Vagina (tissue), 2 donors: ENCODE measurements around the gene BCKDK.

Experiments used
- POLR2A ChIP-seq, 2 donors: fragments of 450-650 bp; IDR thresholded peaks; one replicate each; pipeline ENCODE4 v1.6.1; 2017; ENCODE audit warnings: antibody characterized with exemption in 2 of 2, mild to moderate bottlenecking in 2 of 2, moderate library complexity in 2 of 2
- POLR2AphosphoS5 ChIP-seq, 2 donors: sonication (generic); formaldehyde crosslinking; IDR thresholded peaks; one replicate each; pipeline ENCODE4 v1.9.0; 2017; ENCODE audit warnings: antibody characterized with exemption in 2 of 2, mild to moderate bottlenecking in 2 of 2, low read depth in 1 of 2; ENCODE audit not compliant: insufficient read depth in 1 of 2
- TF ChIP-seq, protein P1 (sequence below), 3 experiments: fragments of 450-650 bp in 2 of 3; fragments of 200-600 bp in 1 of 3; sonication (generic) in 1 of 3; IDR thresholded peaks; one replicate each; pipeline ENCODE4 v1.5.1; 2017 to 2019; ENCODE audit warnings: antibody characterized with exemption in 3 of 3, mild to moderate bottlenecking in 2 of 3, moderate library complexity in 2 of 3

DNA sequence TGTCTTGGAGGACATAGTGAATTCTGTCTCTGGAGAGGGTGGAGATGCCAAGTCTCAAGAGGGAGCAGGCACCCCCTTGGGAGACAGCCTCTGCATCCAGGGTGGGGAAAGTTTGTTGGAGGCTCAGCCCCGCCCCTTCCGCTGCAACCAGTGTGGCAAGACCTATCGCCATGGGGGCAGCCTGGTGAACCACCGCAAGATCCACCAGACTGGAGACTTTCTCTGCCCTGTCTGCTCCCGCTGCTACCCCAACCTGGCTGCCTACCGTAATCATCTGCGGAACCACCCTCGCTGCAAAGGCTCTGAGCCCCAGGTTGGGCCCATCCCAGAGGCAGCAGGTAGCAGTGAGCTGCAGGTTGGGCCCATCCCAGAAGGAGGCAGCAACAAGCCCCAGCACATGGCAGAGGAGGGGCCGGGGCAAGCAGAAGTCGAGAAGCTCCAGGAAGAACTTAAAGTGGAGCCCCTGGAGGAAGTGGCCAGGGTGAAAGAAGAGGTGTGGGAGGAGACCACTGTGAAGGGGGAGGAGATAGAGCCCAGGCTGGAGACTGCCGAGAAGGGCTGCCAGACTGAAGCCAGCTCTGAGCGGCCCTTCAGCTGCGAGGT is 28.7 kb upstream of the BCKDK start:
- no peak for TF ChIP-seq POLR2AphosphoS5 (IDR thresholded peaks at IDR 0.05; ENCODE audit: insufficient read depth in 1 of 2, low read depth in 1 of 2)
- TF ChIP-seq, protein P1, sequence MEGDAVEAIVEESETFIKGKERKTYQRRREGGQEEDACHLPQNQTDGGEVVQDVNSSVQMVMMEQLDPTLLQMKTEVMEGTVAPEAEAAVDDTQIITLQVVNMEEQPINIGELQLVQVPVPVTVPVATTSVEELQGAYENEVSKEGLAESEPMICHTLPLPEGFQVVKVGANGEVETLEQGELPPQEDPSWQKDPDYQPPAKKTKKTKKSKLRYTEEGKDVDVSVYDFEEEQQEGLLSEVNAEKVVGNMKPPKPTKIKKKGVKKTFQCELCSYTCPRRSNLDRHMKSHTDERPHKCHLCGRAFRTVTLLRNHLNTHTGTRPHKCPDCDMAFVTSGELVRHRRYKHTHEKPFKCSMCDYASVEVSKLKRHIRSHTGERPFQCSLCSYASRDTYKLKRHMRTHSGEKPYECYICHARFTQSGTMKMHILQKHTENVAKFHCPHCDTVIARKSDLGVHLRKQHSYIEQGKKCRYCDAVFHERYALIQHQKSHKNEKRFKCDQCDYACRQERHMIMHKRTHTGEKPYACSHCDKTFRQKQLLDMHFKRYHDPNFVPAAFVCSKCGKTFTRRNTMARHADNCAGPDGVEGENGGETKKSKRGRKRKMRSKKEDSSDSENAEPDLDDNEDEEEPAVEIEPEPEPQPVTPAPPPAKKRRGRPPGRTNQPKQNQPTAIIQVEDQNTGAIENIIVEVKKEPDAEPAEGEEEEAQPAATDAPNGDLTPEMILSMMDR (IDR thresholded peaks at IDR 0.05): no peak
- TF ChIP-seq POLR2A (IDR thresholded peaks at IDR 0.05): no peak
